ENCODE measurements around the gene NTM. TPM values are rescaled to one million over a fixed set of nuclear protein-coding genes. Genes with fewer than 3 reads are reported as not detected.

The NTM gene
- total and polyA plus RNA-seq, 2 of the 8 experiments (the other 6 are each of a cell fraction or from before 2014, with no cell fraction given): 13.4 to 20.0 TPM

GRCh38 chr11:131389582-131389981 lies 19.2 kb downstream of the NTM start (continued):
- TF ChIP-seq CHD7 (IDR thresholded peaks at IDR 0.05; ENCODE audit: insufficient replicate concordance, low read length) (no peak), HDAC6 (IDR thresholded peaks at IDR 0.05; ENCODE audit: low read depth, low read length) (no peak), HDAC2 (IDR thresholded peaks at IDR 0.05; ENCODE audit: borderline replicate concordance in 1 of 2, low read depth in 2 of 2, low read length in 2 of 2) (no peak), USF2 (IDR thresholded peaks at IDR 0.05; ENCODE audit: low read length) (no peak), YY1 (IDR thresholded peaks at IDR 0.05; ENCODE audit: low read depth, low read length) (no peak), SP1 (IDR thresholded peaks at IDR 0.05; ENCODE audit: low read depth, low read length) (no peak), KDM1A (IDR thresholded peaks at IDR 0.05; ENCODE audit: borderline replicate concordance, low read length) (no peak), ATF3 (IDR thresholded peaks at IDR 0.05; ENCODE audit: insufficient read depth, low read depth, low read length) (no peak), RXRA (IDR thresholded peaks at IDR 0.05; ENCODE audit: insufficient read depth, low read depth, low read length) (no peak), TAF1 (IDR thresholded peaks at IDR 0.05; ENCODE audit: low read depth, low read length) (no peak)
